H1 (cell line): ENCODE results near the gene NR1I2. TPM values are rescaled to one million over a fixed set of nuclear protein-coding genes. Genes with fewer than 3 reads are reported as not detected.

Source experiments
- ASH2L ChIP-seq: fragments of 200-600, 300-600 bp; sonication (generic); IDR thresholded peaks from one replicate; pipeline ENCODE4 v1.7.1; 2017; ENCODE audit warnings: low read length
- EGR1 ChIP-seq: IDR thresholded peaks from 2 replicates; pipeline ENCODE4 v1.6.1; 2011; ENCODE audit warnings: low read depth, low read length, borderline replicate concordance
- FOSL1 ChIP-seq: IDR thresholded peaks from 2 replicates; pipeline ENCODE4 v1.6.1; 2011; ENCODE audit warnings: mild to moderate bottlenecking, low read depth, low read length, moderate library complexity; ENCODE audit not compliant: insufficient read depth
- GABPA ChIP-seq: IDR thresholded peaks from 2 replicates; pipeline ENCODE4 v1.6.1; 2011; ENCODE audit warnings: mild to moderate bottlenecking, low read length, moderate library complexity, borderline replicate concordance; ENCODE audit not compliant: insufficient read depth
- JUN ChIP-seq: IDR thresholded peaks from 2 replicates; pipeline ENCODE4 v1.6.1; 2011; ENCODE audit warnings: low read depth, mild to moderate bottlenecking, improper control_type of control experiment, low read length
- POLR2AphosphoS5 ChIP-seq: IDR thresholded peaks from 2 replicates; pipeline ENCODE4 v1.6.1; 2011; ENCODE audit warnings: low read depth, low read length
- POU5F1 ChIP-seq: IDR thresholded peaks from 2 replicates; pipeline ENCODE4 v1.6.1; 2011; ENCODE audit warnings: low read depth, mild to moderate bottlenecking, low read length, moderate library complexity
- TEAD4 ChIP-seq: IDR thresholded peaks from 2 replicates; pipeline ENCODE4 v1.6.1; 2012; ENCODE audit warnings: low read depth, low read length, inconsistent platforms, mixed read lengths
- polyA plus RNA-seq, 7 experiments: library from polyadenylated mRNA; depleted of rRNA in 3 of 7; stranded (reverse) in 5 of 7; unstranded in 2 of 7; fragments of >200 nt in 5 of 7; fragments of 200-250 nt in 2 of 7; gene quantifications; 1 replicate in 5 of 7; 2 replicates in 1 of 7; 4 replicates in 1 of 7; pipeline versions ENCODE4 v1.2.1 to v1.2.3, GENCODE V29; 2011 to 2013; ENCODE audit warnings: missing spikeins in 2 of 7, mixed read lengths in 2 of 7
- total RNA-seq: library from RNA; stranded (reverse); fragmentation: NEBNext Ultra II Directional; extraction: Animal tissue kit (Norgen Biotek cat#: 25700); gene quantifications from 2 replicates; pipeline ENCODE4 v1.2.1, GENCODE V29; 2021
- TF ChIP-seq, protein P1 (sequence below): fragments of 300-600 bp; sonication (generic); IDR thresholded peaks from 2 replicates; pipeline ENCODE4 v1.7.1; 2012; ENCODE audit warnings: low read length, moderate library complexity, mild to moderate bottlenecking, inconsistent platforms; ENCODE audit not compliant: insufficient replicate concordance

The NR1I2 gene
- total and polyA plus RNA-seq, 2 of the 8 experiments (the other 6 are each of a cell fraction or from before 2014, with no cell fraction given), result 0.28 to 1.8 TPM

DNA sequence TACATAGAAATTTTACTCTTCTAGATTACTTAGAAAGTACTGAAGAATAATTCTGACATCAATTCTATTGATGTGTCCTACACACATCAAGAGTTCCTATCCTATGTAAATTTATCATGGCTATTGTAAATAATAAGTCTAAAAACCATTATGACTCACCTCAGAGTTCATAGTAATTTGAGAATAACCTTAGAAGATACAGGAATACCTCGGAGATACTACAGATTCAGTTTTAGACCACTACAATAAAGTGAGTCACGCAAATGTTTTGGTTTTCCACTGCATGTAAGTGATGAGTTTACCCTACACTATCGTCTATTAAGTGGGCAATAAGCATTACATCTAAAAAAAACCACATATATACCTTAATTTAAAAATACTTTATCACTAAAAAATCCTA lies 74.8 kb downstream of the NR1I2 start (continued):
- TF ChIP-seq POLR2AphosphoS5, result no peak
- TF ChIP-seq POU5F1, result no peak
- TF ChIP-seq, protein P1, sequence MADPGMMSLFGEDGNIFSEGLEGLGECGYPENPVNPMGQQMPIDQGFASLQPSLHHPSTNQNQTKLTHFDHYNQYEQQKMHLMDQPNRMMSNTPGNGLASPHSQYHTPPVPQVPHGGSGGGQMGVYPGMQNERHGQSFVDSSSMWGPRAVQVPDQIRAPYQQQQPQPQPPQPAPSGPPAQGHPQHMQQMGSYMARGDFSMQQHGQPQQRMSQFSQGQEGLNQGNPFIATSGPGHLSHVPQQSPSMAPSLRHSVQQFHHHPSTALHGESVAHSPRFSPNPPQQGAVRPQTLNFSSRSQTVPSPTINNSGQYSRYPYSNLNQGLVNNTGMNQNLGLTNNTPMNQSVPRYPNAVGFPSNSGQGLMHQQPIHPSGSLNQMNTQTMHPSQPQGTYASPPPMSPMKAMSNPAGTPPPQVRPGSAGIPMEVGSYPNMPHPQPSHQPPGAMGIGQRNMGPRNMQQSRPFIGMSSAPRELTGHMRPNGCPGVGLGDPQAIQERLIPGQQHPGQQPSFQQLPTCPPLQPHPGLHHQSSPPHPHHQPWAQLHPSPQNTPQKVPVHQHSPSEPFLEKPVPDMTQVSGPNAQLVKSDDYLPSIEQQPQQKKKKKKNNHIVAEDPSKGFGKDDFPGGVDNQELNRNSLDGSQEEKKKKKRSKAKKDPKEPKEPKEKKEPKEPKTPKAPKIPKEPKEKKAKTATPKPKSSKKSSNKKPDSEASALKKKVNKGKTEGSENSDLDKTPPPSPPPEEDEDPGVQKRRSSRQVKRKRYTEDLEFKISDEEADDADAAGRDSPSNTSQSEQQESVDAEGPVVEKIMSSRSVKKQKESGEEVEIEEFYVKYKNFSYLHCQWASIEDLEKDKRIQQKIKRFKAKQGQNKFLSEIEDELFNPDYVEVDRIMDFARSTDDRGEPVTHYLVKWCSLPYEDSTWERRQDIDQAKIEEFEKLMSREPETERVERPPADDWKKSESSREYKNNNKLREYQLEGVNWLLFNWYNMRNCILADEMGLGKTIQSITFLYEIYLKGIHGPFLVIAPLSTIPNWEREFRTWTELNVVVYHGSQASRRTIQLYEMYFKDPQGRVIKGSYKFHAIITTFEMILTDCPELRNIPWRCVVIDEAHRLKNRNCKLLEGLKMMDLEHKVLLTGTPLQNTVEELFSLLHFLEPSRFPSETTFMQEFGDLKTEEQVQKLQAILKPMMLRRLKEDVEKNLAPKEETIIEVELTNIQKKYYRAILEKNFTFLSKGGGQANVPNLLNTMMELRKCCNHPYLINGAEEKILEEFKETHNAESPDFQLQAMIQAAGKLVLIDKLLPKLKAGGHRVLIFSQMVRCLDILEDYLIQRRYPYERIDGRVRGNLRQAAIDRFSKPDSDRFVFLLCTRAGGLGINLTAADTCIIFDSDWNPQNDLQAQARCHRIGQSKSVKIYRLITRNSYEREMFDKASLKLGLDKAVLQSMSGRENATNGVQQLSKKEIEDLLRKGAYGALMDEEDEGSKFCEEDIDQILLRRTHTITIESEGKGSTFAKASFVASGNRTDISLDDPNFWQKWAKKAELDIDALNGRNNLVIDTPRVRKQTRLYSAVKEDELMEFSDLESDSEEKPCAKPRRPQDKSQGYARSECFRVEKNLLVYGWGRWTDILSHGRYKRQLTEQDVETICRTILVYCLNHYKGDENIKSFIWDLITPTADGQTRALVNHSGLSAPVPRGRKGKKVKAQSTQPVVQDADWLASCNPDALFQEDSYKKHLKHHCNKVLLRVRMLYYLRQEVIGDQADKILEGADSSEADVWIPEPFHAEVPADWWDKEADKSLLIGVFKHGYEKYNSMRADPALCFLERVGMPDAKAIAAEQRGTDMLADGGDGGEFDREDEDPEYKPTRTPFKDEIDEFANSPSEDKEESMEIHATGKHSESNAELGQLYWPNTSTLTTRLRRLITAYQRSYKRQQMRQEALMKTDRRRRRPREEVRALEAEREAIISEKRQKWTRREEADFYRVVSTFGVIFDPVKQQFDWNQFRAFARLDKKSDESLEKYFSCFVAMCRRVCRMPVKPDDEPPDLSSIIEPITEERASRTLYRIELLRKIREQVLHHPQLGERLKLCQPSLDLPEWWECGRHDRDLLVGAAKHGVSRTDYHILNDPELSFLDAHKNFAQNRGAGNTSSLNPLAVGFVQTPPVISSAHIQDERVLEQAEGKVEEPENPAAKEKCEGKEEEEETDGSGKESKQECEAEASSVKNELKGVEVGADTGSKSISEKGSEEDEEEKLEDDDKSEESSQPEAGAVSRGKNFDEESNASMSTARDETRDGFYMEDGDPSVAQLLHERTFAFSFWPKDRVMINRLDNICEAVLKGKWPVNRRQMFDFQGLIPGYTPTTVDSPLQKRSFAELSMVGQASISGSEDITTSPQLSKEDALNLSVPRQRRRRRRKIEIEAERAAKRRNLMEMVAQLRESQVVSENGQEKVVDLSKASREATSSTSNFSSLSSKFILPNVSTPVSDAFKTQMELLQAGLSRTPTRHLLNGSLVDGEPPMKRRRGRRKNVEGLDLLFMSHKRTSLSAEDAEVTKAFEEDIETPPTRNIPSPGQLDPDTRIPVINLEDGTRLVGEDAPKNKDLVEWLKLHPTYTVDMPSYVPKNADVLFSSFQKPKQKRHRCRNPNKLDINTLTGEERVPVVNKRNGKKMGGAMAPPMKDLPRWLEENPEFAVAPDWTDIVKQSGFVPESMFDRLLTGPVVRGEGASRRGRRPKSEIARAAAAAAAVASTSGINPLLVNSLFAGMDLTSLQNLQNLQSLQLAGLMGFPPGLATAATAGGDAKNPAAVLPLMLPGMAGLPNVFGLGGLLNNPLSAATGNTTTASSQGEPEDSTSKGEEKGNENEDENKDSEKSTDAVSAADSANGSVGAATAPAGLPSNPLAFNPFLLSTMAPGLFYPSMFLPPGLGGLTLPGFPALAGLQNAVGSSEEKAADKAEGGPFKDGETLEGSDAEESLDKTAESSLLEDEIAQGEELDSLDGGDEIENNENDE, result no peak
- no peak for TF ChIP-seq EGR1
- no peak for TF ChIP-seq JUN
- TF ChIP-seq ASH2L, result no peak
- no peak for TF ChIP-seq FOSL1
- no peak for TF ChIP-seq GABPA
- TF ChIP-seq TEAD4, result no peak
- TF ChIP-seq, all 59 proteins: peak for 0
